Coronary artery (tissue), 2 donors: ENCODE data around the gene SLC2A9.

Source experiments
- DNase-seq: peaks from one replicate; pipeline ENCODE4 v3.0.0-alpha.2; 2017; ENCODE audit warnings: low spot score
- H3K27ac ChIP-seq, 2 donors: fragments of 200-600 bp; sonication (generic); one replicate each; pipeline ENCODE4 v1.5.1; 2016 to 2019
- H3K4me3 ChIP-seq: fragments of 200-600 bp; sonication (generic); 2 replicates; pipeline ENCODE4 v1.5.1; 2016; ENCODE audit warnings: mild to moderate bottlenecking, moderate library complexity
- CTCF ChIP-seq: fragments of 200-600 bp; sonication (generic); IDR thresholded peaks from one replicate; pipeline ENCODE4 v1.5.1; 2019; ENCODE audit warnings: antibody characterized with exemption

Gene SLC2A9

GRCh38 chr4:9866931-9867330, 154.4 kb downstream of the SLC2A9 start:
- H3K27ac ChIP-seq: no peak overlapping the region
- no peak overlapping the region for H3K4me3 ChIP-seq
- no peak for TF ChIP-seq CTCF
- no peak for DNase-seq

GRCh38 chr4:9861561-9861960, 159.7 kb downstream of the SLC2A9 start:
- TF ChIP-seq CTCF: no peak
- Histone ChIP-seq H3K4me3 (no peak overlapping the region), H3K27ac (no peak overlapping the region)
- DNase-seq: no peak

GRCh38 chr4:9859810-9860209, 161.5 kb downstream of the SLC2A9 start:
- no peak for DNase-seq
- H3K4me3 ChIP-seq: no peak overlapping the region
- TF ChIP-seq CTCF: no peak
- H3K27ac ChIP-seq: no peak overlapping the region

GRCh38 chr4:9849538-9849920, 171.8 kb downstream of the SLC2A9 start:
- no peak overlapping the region for H3K27ac ChIP-seq
- DNase-seq: no peak
- no peak for TF ChIP-seq CTCF
- no peak overlapping the region for H3K4me3 ChIP-seq

- H3K4me3 ChIP-seq: no peak overlapping the region
- DNase-seq: no peak
- TF ChIP-seq CTCF: no peak
- H3K27ac ChIP-seq: no peak overlapping the region
Measured at GRCh38 chr4:9847968-9848748, 173.1 kb downstream of the SLC2A9 start.

GRCh38 chr4:9845791-9846493, 175.4 kb downstream of the SLC2A9 start:
- Histone ChIP-seq H3K4me3 (no peak overlapping the region), H3K27ac (no peak overlapping the region)
- DNase-seq: no peak
- no peak for TF ChIP-seq CTCF

GRCh38 chr4:9841072-9841471, 180.2 kb downstream of the SLC2A9 start:
- no peak for DNase-seq
- Histone ChIP-seq H3K27ac (no peak overlapping the region), H3K4me3 (no peak overlapping the region)
- TF ChIP-seq CTCF: no peak
